ENCODE measurements around the gene PDZRN3.

The PDZRN3 gene

GRCh38 chr3:73453666-73454065, 171.1 kb downstream of the PDZRN3 start:
- no peak for DNase-seq (ENCODE audit: low read depth in 2 of 2)

- no peak for DNase-seq (ENCODE audit: low read depth in 2 of 2)
Observed at GRCh38 chr3:73452729-73453128, 172.0 kb downstream of the PDZRN3 start.

- DNase-seq (ENCODE audit: low read depth in 2 of 2) = no peak
Observed at GRCh38 chr3:73451301-73451944, 173.3 kb downstream of the PDZRN3 start.

GRCh38 chr3:73449774-73450173, 175.0 kb downstream of the PDZRN3 start:
- no peak for DNase-seq (ENCODE audit: low read depth in 2 of 2)

GRCh38 chr3:73448761-73449301, 175.9 kb downstream of the PDZRN3 start:
- no peak for DNase-seq (ENCODE audit: low read depth in 2 of 2)

- no peak for DNase-seq (ENCODE audit: low read depth in 2 of 2)
Observed at GRCh38 chr3:73448041-73448440, 176.7 kb downstream of the PDZRN3 start.

- DNase-seq (ENCODE audit: low read depth in 2 of 2) = no peak
Observed at GRCh38 chr3:73447111-73447510, 177.6 kb downstream of the PDZRN3 start.

- DNase-seq (ENCODE audit: low read depth in 2 of 2) = no peak
Observed at GRCh38 chr3:73446467-73447110, 178.2 kb downstream of the PDZRN3 start.

GRCh38 chr3:73442886-73443285, 181.9 kb downstream of the PDZRN3 start:
- no peak for DNase-seq (ENCODE audit: low read depth in 2 of 2)

- no peak for DNase-seq (ENCODE audit: low read depth in 2 of 2)
Observed at GRCh38 chr3:73442152-73442551, 182.6 kb downstream of the PDZRN3 start.

GRCh38 chr3:73437828-73438227, 186.9 kb downstream of the PDZRN3 start:
- DNase-seq (ENCODE audit: low read depth in 2 of 2) = no peak

GRCh38 chr3:73435055-73435454, 189.7 kb downstream of the PDZRN3 start:
- no peak for DNase-seq (ENCODE audit: low read depth in 2 of 2)

- DNase-seq (ENCODE audit: low read depth in 2 of 2) = no peak
Observed at GRCh38 chr3:73433687-73434086, 191.1 kb downstream of the PDZRN3 start.

GRCh38 chr3:73433079-73433478, 191.7 kb downstream of the PDZRN3 start:
- no peak for DNase-seq (ENCODE audit: low read depth in 2 of 2)

- no peak for DNase-seq (ENCODE audit: low read depth in 2 of 2)
Observed at GRCh38 chr3:73432706-73433032, 192.1 kb downstream of the PDZRN3 start.

GRCh38 chr3:73432023-73432705, 192.6 kb downstream of the PDZRN3 start:
- no peak for DNase-seq (ENCODE audit: low read depth in 2 of 2)

- no peak for DNase-seq (ENCODE audit: low read depth in 2 of 2)
Observed at GRCh38 chr3:73431183-73431900, 193.4 kb downstream of the PDZRN3 start.

- no peak for DNase-seq (ENCODE audit: low read depth in 2 of 2)
Observed at GRCh38 chr3:73427048-73427706, 197.6 kb downstream of the PDZRN3 start.

GRCh38 chr3:73426606-73427005, 198.1 kb downstream of the PDZRN3 start:
- DNase-seq (ENCODE audit: low read depth in 2 of 2) = no peak

GRCh38 chr3:73423116-73423515, 201.6 kb downstream of the PDZRN3 start:
- no peak for DNase-seq (ENCODE audit: low read depth in 2 of 2)

GRCh38 chr3:73422571-73422970, 202.2 kb downstream of the PDZRN3 start:
- DNase-seq (ENCODE audit: low read depth in 2 of 2) = no peak

- no peak for DNase-seq (ENCODE audit: low read depth in 2 of 2)
Observed at GRCh38 chr3:73419942-73420341, 204.8 kb downstream of the PDZRN3 start.

Data from stimulated activated CD4-positive, alpha-beta T cell treated with anti-CD3 and anti-CD28 coated beads, Interleukin-1b, Interleukin-23, amount 100 ng/mL, for 4 hours (primary cell).